ENCODE results near the gene SGK1.
"Not testable (repeated sequence)": the region's sequence is repeated elsewhere in the genome, so short reads cannot be mapped to it uniquely, and the experiment has no call there.

The SGK1 gene

DNA sequence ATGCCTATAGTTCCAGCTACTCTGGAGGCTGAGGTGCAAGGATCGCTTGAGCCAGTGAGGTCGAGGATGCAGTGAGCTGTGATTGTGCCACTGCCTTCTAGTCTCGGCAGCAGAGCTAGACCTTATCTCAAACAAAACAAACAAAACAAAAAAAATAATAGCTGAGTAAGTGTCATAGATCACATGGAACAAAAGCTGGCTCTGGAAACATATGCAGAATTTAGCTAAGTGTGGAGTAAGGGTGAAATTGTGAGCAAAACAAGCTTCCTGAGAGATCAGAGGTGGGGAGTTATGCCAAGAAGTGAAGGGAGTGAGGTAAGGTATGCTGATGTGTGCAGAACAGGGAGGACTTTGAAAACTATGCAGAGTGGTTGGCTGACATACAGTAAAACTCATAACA is 18.7 kb downstream of the SGK1 start:
- DNase-seq, result no peak

DNA sequence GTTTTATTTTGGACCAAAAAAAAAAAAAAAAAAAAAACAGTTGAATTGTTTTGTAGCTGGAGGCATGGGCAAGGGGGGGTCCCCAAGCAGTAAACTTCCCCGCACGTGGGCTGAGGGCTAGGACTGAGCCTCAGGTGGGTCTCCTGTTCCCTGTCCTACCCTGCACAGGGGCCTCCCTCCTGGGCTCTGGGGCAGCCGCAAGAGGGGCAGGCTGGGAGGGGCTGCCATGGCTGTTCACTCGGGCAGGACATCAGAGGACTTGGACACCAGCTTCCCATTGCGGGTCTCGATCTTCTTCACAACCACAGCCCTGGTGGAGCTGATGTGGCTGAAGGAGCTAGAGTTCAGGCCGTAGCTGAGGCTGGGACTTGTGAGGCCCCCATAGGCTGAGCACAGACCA is 21.1 kb downstream of the SGK1 start:
- no peak for DNase-seq

DNA sequence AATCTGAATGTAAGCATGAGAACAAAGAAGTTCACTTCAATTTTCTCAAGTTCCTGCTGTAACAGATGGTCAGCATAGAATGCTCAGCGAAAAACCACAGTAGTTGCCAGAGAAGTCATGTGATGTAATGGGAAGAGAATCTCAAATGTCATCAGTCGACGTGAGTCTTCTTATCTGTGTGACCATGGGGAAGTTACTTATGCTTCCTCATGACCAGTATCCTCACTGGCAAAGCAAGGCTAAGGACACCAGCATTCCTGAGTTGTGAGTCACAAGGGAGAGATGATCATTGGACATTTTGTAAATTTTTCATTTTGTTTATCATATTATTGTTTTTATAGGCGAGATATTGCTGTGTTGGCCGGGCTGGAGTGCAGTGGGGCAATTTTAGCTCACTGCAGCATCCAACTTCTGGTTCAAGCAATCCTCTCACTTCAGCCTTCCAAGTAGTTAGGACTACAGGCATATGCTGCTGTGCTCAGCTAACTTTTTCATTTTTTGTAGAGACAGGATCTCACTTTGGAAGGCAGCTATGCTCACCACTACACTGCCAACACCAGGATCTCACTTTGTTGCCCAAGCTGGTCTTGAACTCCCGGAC is 21.9 kb downstream of the SGK1 start:
- DNase-seq, result no peak

- no peak for DNase-seq
Measured at GRCh38 chr6:134293659-134294161, 24.2 kb downstream of the SGK1 start.

GRCh38 chr6:134291156-134291555 is 26.8 kb downstream of the SGK1 start:
- no peak for DNase-seq

GRCh38 chr6:134289204-134289575 is 28.7 kb downstream of the SGK1 start:
- DNase-seq, result no peak

DNA sequence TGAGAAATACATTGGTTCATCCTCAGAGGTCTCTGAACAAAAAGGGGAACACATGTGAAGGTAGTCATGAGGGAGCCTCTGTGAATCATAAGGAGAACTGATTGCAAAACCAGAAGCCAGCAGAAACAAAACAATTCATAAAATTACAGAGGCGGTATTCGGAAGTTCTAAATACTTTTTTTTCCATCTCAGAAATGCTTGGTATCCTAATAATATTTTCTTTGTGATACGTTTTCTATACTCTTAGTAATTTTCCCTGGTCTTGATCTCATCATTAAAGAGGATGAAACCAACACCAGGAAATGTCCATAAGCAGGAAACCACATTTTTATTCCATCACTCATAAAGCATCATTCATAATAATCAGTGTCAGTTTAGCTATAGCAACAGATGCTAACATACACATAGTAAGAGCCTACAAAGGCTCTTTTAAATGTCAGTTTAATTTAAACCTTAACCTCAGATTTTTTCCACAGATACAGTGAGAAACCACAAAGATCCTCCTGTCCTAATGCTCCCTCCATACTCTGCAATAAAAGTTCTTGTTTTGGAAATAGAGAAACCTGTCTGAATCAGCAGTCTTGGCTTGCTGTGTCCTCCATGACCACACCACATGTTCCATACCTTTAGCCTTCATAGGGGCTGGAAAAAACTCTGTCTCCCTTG is 29.2 kb downstream of the SGK1 start:
- no peak for DNase-seq

DNA sequence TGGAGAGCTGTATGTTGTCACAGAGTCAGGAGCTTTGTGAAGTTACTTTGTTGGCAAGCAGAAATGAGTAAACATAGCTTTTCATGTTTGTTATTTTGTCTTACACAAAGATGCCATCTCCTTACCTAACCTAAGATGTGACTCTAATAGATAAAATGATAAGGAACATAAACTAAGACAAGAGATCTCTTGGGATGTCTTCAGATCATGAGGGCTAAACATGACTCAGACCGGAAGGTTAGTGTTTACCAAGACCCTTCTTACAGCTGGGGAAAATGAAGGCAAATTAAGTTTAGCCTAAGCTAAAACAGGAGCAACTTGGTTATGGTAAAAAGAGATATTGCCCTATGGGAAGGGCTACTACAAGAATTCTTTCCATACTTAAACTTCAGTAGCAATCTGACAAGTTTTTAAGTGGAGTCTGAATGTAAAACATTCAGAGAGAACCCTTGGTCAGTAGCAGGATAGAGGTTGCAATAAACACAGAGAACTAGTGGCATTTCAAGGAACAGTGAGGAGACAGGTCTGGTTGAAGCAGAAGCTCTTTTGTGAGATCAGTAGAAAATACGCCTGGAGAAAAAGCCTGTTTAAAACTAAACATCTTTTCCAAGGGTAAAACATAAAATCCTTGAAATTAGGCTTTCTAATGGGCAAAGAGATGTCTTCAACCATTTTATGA is 29.9 kb downstream of the SGK1 start:
- DNase-seq, result no peak

- DNase-seq, result no peak
Measured at GRCh38 chr6:134282816-134283215, 35.1 kb downstream of the SGK1 start.

- DNase-seq, result no peak
Measured at GRCh38 chr6:134281388-134281787, 36.5 kb downstream of the SGK1 start.

DNA sequence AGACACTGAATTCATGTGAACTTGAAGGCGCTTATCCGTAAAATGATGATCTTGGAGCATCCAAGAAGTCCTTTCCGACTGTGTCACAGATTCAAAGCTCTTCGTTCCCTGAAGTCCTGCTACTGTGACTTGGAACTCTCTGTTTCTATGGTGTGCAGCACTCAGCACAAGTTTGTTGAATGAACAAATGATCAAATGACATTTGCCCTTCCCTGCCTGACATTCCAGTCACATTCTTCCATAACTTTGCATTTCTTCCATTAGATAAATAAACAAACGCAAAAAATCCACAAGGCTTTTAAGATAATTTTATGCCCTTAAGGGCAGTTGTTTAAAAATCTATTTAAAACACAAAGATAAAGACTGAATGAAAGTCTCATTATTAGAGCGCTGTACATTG is 39.9 kb downstream of the SGK1 start:
- DNase-seq, result no peak

DNA sequence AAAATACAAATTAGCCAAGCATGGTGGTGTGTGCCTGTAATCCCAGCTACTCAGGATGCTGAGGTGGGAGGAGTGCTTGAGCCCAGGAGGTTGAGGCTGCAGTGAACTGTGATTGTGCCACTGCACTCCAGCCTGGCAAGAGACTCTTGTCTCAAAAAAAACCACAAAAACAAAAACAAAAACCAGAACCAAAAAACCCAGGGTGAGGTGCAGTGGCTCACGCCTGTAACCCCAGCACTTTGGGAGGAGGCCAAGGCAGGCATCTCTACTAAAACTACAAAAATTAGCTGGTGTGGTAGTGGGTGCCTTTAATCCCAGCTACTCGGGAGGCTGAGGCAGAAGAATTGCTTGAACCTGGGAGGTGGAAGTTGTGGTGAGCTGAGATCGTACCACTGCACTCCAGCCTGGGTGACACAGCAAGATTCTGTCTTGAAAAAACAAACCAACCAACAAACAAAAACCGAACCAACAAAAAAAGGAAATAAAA is 41.0 kb downstream of the SGK1 start:
- DNase-seq, result not testable (repeated sequence)

DNA sequence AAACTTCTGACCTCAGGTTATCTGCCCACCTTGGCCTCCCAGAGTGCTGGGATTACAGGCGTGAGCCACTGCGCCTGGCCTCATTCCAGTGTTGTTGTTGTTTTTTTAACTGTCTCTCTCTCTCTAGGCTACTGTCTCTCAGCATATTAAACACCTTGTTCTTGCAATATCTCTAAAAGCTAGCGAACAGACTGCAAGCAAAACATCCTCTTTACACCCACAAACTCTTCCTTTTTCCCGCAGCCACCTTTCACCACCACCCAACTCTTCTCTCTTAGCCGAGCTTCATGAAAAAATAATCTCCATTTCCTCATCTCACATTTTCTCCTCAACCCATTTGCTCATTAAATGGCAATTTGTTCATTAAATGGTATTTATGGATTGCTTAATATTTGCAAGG is 45.5 kb downstream of the SGK1 start:
- no peak for DNase-seq

- DNase-seq, result no peak
Measured at GRCh38 chr6:134267917-134268361, 50.0 kb downstream of the SGK1 start.

DNA sequence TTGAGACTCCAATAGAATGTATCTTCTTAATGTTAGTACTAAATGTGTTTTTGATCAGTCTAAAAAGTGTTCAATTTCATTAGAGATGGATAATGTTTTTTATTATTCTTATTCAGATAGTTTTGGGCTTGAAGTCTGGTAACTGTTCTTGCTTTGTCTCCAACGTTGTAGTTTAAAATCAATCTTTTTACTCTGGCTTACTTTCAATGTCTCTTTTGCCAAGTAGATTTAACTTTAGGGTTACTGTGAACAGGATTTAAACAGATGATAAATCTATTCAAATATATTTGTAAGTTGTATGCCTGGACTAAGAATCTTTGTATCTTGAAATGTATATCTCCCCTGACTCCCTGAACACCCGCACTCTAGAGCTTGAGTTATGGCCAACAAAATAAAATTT is 51.1 kb downstream of the SGK1 start:
- no peak for DNase-seq

DNA sequence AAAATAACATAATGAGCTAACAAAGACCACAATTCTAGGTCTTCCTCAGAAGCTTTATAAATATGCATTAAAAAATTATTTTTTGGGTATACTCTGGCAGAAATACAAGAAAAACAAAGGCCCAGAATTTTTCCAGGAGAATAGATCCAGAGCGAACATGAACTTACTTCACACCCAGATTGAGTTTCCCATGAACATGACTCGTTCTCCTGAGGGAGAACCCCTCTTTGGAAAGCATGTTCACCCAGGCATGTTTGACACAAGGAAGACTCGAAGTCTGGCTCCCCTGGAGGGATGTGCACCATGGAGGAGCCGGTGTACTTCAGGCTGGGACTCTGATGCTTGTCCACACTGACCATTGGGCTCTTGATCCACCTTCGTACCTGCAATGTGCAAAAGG is 56.1 kb downstream of the SGK1 start:
- DNase-seq, result no peak

DNA sequence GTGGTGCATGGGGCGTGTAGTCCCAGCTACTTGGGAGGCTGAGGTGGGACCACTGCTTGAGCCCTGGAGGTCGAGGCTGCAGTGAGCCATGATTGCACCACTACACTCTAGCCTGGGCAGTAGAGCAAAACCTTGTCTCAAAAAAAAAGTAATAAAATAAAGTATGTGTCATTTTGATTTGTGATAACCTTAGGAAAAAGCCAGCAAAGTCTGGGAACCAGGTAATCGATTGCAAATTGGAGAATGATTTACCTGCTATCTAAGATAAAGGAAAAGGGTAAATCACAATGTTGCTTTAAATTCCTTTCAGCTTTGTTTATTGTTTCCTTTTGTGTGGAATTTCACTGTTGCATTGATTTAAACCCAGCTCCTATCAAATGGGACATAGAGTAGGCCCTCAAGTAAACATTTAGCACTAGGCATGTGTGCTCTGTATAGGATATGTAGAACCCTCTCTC is 59.0 kb downstream of the SGK1 start:
- no peak for DNase-seq

GRCh38 chr6:134257516-134257915 is 60.4 kb downstream of the SGK1 start:
- DNase-seq, result no peak

- DNase-seq, result no peak
Measured at GRCh38 chr6:134256862-134257261, 61.0 kb downstream of the SGK1 start.

DNA sequence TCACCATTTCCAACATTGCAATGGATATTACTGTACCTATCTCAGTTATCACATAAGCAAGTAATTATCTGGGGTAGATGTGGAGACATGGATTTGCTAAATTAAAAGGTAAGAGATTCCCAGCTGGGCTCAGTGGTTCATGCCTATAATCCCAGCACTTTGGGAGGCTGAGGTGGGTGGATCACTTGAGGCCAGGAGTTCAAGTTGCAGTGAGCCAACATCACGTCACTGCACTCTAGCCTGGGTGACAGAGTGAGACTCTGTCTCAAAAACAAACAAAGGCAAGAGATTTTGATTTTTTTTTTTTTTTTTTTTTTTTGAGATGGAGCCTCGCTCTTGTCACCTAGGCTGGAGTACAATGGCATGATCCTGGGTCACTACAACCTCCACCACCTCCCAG is 62.6 kb downstream of the SGK1 start:
- not testable (repeated sequence) for DNase-seq

DNA sequence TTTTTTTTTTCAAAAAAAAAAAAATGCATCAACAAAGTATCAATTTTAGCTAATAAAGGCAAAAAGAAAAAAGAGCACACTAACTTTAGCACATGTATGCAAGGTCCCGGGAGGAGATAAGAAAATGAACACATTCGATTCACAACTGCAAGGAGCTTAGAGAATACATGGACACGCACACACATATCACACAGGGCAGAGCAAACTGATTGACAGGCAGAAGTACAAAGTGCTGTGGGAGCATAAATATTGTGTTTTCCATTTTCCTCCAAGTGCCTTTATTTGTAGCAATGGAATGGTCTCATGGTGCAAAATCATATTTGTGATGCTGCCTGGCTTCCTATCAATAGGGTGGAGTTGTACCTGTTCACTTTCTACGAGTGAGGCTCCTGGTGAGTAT is 63.8 kb downstream of the SGK1 start:
- no peak for DNase-seq

GRCh38 chr6:134253681-134254080 is 64.2 kb downstream of the SGK1 start:
- DNase-seq, result no peak

GRCh38 chr6:134251320-134251719 is 66.6 kb downstream of the SGK1 start:
- DNase-seq, result no peak

DNA sequence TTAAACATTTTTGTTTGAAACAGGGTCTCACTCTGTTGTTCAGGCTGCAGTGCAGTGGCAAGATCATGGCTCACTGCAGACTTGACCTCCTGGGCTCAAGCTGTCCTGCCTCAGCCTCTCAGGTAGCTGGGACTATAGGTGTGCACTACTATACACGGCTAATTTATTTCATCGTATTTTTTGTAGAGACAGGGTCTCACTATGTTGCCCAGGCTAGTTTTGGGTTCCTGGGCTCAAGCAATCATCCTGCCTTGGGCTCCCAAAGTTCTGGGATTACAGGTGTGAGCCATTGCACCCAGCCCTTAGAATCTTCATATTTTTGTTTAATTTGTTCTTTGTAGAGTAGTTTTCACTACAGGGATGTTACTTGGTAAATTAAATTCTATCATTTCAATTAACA is 67.1 kb downstream of the SGK1 start:
- DNase-seq, result no peak

Data from activated CD8-positive, alpha-beta memory T cell treated with anti-CD3 and anti-CD28 coated beads, Interleukin-2, amount 50 U/mL, for 4 hours (primary cell).